HG02938 (cell line): ENCODE data around the gene PAXX.
"Not testable (repeated sequence)": the region's sequence is repeated elsewhere in the genome, so short reads cannot be mapped to it uniquely, and the experiment has no call there.

Experiments
- ATAC-seq: cut with Tn5 transposase; IDR thresholded peaks from one replicate; pipeline ENCODE4 v1.9.1; 2021; ENCODE audit warnings: mild to moderate bottlenecking, moderate library complexity; ENCODE audit not compliant: unreplicated experiment

The PAXX gene

GRCh38 chr9:137029058-137029936 is 37.1 kb downstream of the PAXX start:
- ATAC-seq = no peak

- ATAC-seq = no peak
These were observed 37.8 kb downstream of the PAXX start for GRCh38 chr9:137030006-137030405.

GRCh38 chr9:137030538-137031527 is 38.6 kb downstream of the PAXX start:
- no peak for ATAC-seq

GRCh38 chr9:137031904-137032640 is 39.9 kb downstream of the PAXX start, which contains the start of gene FUT7:
FUT7 (minus strand) TSS chr9:137032088; CDS start chr9:137031991, 97 bp downstream.
- ATAC-seq = no peak

GRCh38 chr9:137032858-137033257 is 40.6 kb downstream of the PAXX start:
- ATAC-seq = no peak

GRCh38 chr9:137033481-137033880 is 41.3 kb downstream of the PAXX start:
- ATAC-seq = not testable (repeated sequence)

GRCh38 chr9:137034039-137034708 is 42.0 kb downstream of the PAXX start:
- ATAC-seq = no peak

- ATAC-seq = no peak
These were observed 42.7 kb downstream of the PAXX start for GRCh38 chr9:137034709-137035506.

- ATAC-seq = no peak
These were observed 43.2 kb downstream of the PAXX start for GRCh38 chr9:137035507-137035834.

- ATAC-seq = no peak
These were observed 43.7 kb downstream of the PAXX start for GRCh38 chr9:137035937-137036336.

GRCh38 chr9:137037035-137037434 is 44.8 kb downstream of the PAXX start:
- ATAC-seq = no peak

GRCh38 chr9:137037483-137037882 is 45.3 kb downstream of the PAXX start:
- ATAC-seq = no peak

GRCh38 chr9:137038916-137039315 is 46.7 kb downstream of the PAXX start:
- no peak for ATAC-seq

GRCh38 chr9:137039611-137040366 is 47.6 kb downstream of the PAXX start:
- ATAC-seq = no peak

- ATAC-seq = no peak
These were observed 48.3 kb downstream of the PAXX start for GRCh38 chr9:137040568-137040967.

GRCh38 chr9:137041124-137041523 is 48.9 kb downstream of the PAXX start:
- no peak for ATAC-seq

- no peak for ATAC-seq
These were observed 50.8 kb downstream of the PAXX start for GRCh38 chr9:137042751-137043727.
